Inflammatory macrophage (primary cell): ENCODE measurements around the gene GABRG3.

Source experiments
- DNase-seq, 2 donors: peaks; one replicate each; pipeline ENCODE4 v3.0.0-alpha.2; 2020 to 2022

Gene GABRG3

GRCh38 chr15:27479296-27480140 lies 508.5 kb downstream of the GABRG3 start:
- no peak for DNase-seq

GRCh38 chr15:27480141-27480530 lies 509.2 kb downstream of the GABRG3 start:
- DNase-seq, result no peak

GRCh38 chr15:27480642-27481041 lies 509.7 kb downstream of the GABRG3 start:
- no peak for DNase-seq

GRCh38 chr15:27481768-27482167 lies 510.8 kb downstream of the GABRG3 start:
- no peak for DNase-seq

- DNase-seq, result no peak
Observed at GRCh38 chr15:27482287-27482686, 511.3 kb downstream of the GABRG3 start.

GRCh38 chr15:27483124-27483523 lies 512.1 kb downstream of the GABRG3 start:
- no peak for DNase-seq

- no peak for DNase-seq
Observed at GRCh38 chr15:27485265-27485664, 514.3 kb downstream of the GABRG3 start.

GRCh38 chr15:27486051-27486450 lies 515.1 kb downstream of the GABRG3 start:
- DNase-seq, result no peak

- DNase-seq, result no peak
Observed at GRCh38 chr15:27486683-27487647, 516.0 kb downstream of the GABRG3 start.

GRCh38 chr15:27487846-27488245 lies 516.9 kb downstream of the GABRG3 start:
- no peak for DNase-seq

GRCh38 chr15:27490867-27491595 lies 520.0 kb downstream of the GABRG3 start:
- no peak for DNase-seq

- no peak for DNase-seq
Observed at GRCh38 chr15:27491666-27492621, 521.0 kb downstream of the GABRG3 start.

- DNase-seq, result no peak
Observed at GRCh38 chr15:27495963-27496459, 525.0 kb downstream of the GABRG3 start.

GRCh38 chr15:27498700-27499099 lies 527.7 kb downstream of the GABRG3 start:
- no peak for DNase-seq

GRCh38 chr15:27499191-27499590 lies 528.2 kb downstream of the GABRG3 start:
- DNase-seq, result no peak

- DNase-seq, result no peak
Observed at GRCh38 chr15:27499719-27500118, 528.7 kb downstream of the GABRG3 start.

GRCh38 chr15:27500206-27500605 lies 529.2 kb downstream of the GABRG3 start:
- no peak for DNase-seq

- no peak for DNase-seq
Observed at GRCh38 chr15:27506752-27507151, 535.8 kb downstream of the GABRG3 start.

- DNase-seq, result no peak
Observed at GRCh38 chr15:27509014-27509413, 538.0 kb downstream of the GABRG3 start.

- DNase-seq, result no peak
Observed at GRCh38 chr15:27512281-27513001, 541.5 kb downstream of the GABRG3 start.

GRCh38 chr15:27514526-27514925 lies 543.5 kb downstream of the GABRG3 start:
- no peak for DNase-seq
